Gastrocnemius medialis (tissue), 4 donors: ENCODE results near the gene RCBTB1. TPM values are rescaled to one million over a fixed set of nuclear protein-coding genes. Genes with fewer than 3 reads are reported as not detected.

ENCODE experiments used
- ATAC-seq, 2 donors: fragments of 150-250 bp; one replicate each; pipeline ENCODE4 v1.9.1; 2016
- DNase-seq, 2 donors: peaks; one replicate each; pipeline ENCODE4 v3.0.0-alpha.2; 2019
- H3K27ac ChIP-seq, 4 donors: fragments of 200-600 bp; sonication (generic); 1 replicate in 1 of 4; 2 replicates in 3 of 4; pipeline ENCODE4 v1.5.1; 2016 to 2018; ENCODE audit warnings: mild to moderate bottlenecking in 2 of 4, moderate library complexity in 1 of 4
- H3K27me3 ChIP-seq, 3 donors: fragments of 200-600 bp; sonication (generic) in 2 of 3; 1 replicate in 1 of 3; 2 replicates in 2 of 3; pipeline versions ENCODE4 v1.5.1 to v1.6.0; 2016 to 2019; ENCODE audit warnings: mild to moderate bottlenecking in 1 of 3, moderate library complexity in 1 of 3
- H3K36me3 ChIP-seq, 2 donors: fragments of 200-600 bp; sonication (generic) in 1 of 2; one replicate each; pipeline ENCODE4 v1.5.1; 2017 to 2018
- H3K4me1 ChIP-seq, 2 donors: fragments of 200-600 bp; sonication (generic) in 1 of 2; one replicate each; pipeline ENCODE4 v1.5.1; 2016 to 2017; ENCODE audit warnings: mild to moderate bottlenecking in 2 of 2
- H3K4me3 ChIP-seq, 4 donors: fragments of 200-600 bp; sonication (generic) in 3 of 4; 1 replicate in 1 of 4; 2 replicates in 3 of 4; pipeline ENCODE4 v1.5.1; 2016 to 2019; ENCODE audit warnings: mild to moderate bottlenecking in 2 of 4
- H3K9me3 ChIP-seq, 3 donors: fragments of 200-600 bp; sonication (generic) in 2 of 3; 1 replicate in 1 of 3; 2 replicates in 2 of 3; pipeline ENCODE4 v1.5.1; 2016 to 2019
- CTCF ChIP-seq, 5 experiments: fragments of 450-650 bp in 3 of 5; fragments of 200-600 bp in 2 of 5; sonication (generic) in 2 of 5; IDR thresholded peaks in 4 of 5; conservative IDR thresholded peaks in 1 of 5; 1 replicate in 4 of 5; 2 replicates in 1 of 5; pipeline ENCODE4 v1.5.1; 2016 to 2019; ENCODE audit warnings: antibody characterized with exemption in 5 of 5, mild to moderate bottlenecking in 3 of 5, moderate library complexity in 3 of 5
- POLR2A ChIP-seq, 2 donors: fragments of 450-650 bp; IDR thresholded peaks; one replicate each; pipeline ENCODE4 v1.6.1; 2017; ENCODE audit warnings: antibody characterized with exemption in 2 of 2, mild to moderate bottlenecking in 2 of 2, moderate library complexity in 2 of 2
- in situ Hi-C, 4 donors: fragments of 200-750 bp; cut with MboI; loops; one replicate each; pipeline versions ENCODE4 v1.15.0 to v1.8.0; 2017; ENCODE audit warnings: low sequenced_read_pairs in 4 of 4
- intact Hi-C: fragments of 100-400 bp; cut with DNase I; formaldehyde crosslinking; loops from one replicate; pipeline ENCODE4 v1.15.1; 2023; ENCODE audit warnings: low total_unique reads
- total RNA-seq, 4 donors: library from RNA; depleted of rRNA; stranded (reverse); fragments of >200 nt; gene quantifications; one replicate each; pipeline versions ENCODE4 v1.1.0 to v1.2.3, GENCODE V29; 2016

RCBTB1 gene
- total RNA-seq, 4 donors from 2014 or later, result 5.3 to 14.4 (median 5.7) TPM

GRCh38 chr13:49543656-49544055 lies 41.7 kb downstream of the RCBTB1 start:
- in situ Hi-C loops, result no loop called here
- H3K36me3 ChIP-seq, result peaks cover 0 to 73% of the 10 kb centered on the region in 2 donors
- no peak overlapping the region for H3K4me3 ChIP-seq
- H3K27ac ChIP-seq, result no peak overlapping the region
- H3K27me3 ChIP-seq, result no peaks in the 10 kb centered on the region
- H3K4me1 ChIP-seq, result no peaks in the 10 kb centered on the region
- no peak for DNase-seq
- intact Hi-C loops, result no loop called here
- no peaks in the 10 kb centered on the region for H3K9me3 ChIP-seq
- TF ChIP-seq POLR2A (IDR thresholded peaks at IDR 0.05) (no peak), CTCF (IDR thresholded peaks at IDR 0.05 in 4 of 5, conservative IDR thresholded peaks at IDR 0.05 in 1 of 5) (no peak)
- no peak for ATAC-seq

- Histone ChIP-seq H3K4me1 (no peaks in the 10 kb centered on the region), H3K36me3 (peaks cover 0 to 44% of the 10 kb centered on the region in 2 donors), H3K27me3 (no peaks in the 10 kb centered on the region), H3K27ac (peak overlapping the region in 3 of 4 donors; percentile 7 to 49 (median 33)), H3K4me3 (peak overlapping the region in 1 of 4 donors; percentile 15), H3K9me3 (no peaks in the 10 kb centered on the region)
- DNase-seq (no peak), ATAC-seq (no peak)
- TF ChIP-seq CTCF (IDR thresholded peaks at IDR 0.05 in 4 of 5, conservative IDR thresholded peaks at IDR 0.05 in 1 of 5) (no peak), POLR2A (IDR thresholded peaks at IDR 0.05) (no peak)
- intact Hi-C loops, result no loop called here
- in situ Hi-C loops, result no loop called here
These were observed 44.8 kb downstream of the RCBTB1 start for GRCh38 chr13:49540552-49540951.

GRCh38 chr13:49539746-49540145 lies 45.6 kb downstream of the RCBTB1 start:
- intact Hi-C loops (no loop called here), in situ Hi-C loops (no loop called here)
- Histone ChIP-seq H3K36me3 (peaks cover 0 to 36% of the 10 kb centered on the region in 2 donors), H3K4me1 (no peaks in the 10 kb centered on the region), H3K27ac (no peak overlapping the region), H3K4me3 (no peak overlapping the region), H3K27me3 (no peaks in the 10 kb centered on the region), H3K9me3 (no peaks in the 10 kb centered on the region)
- ATAC-seq (no peak), DNase-seq (no peak)
- no peak for TF ChIP-seq POLR2A (IDR thresholded peaks at IDR 0.05)
- TF ChIP-seq CTCF (IDR thresholded peaks at IDR 0.05 in 4 of 5, conservative IDR thresholded peaks at IDR 0.05 in 1 of 5), result no peak

GRCh38 chr13:49539313-49539712 lies 46.0 kb downstream of the RCBTB1 start:
- DNase-seq (no peak), ATAC-seq (no peak)
- no peaks in the 10 kb centered on the region for H3K9me3 ChIP-seq
- no peaks in the 10 kb centered on the region for H3K27me3 ChIP-seq
- TF ChIP-seq POLR2A (IDR thresholded peaks at IDR 0.05) (no peak), CTCF (IDR thresholded peaks at IDR 0.05 in 4 of 5, conservative IDR thresholded peaks at IDR 0.05 in 1 of 5) (no peak)
- intact Hi-C loops, result no loop called here
- no peak overlapping the region for H3K27ac ChIP-seq
- H3K36me3 ChIP-seq, result peaks cover 0 to 31% of the 10 kb centered on the region in 2 donors
- in situ Hi-C loops, result no loop called here
- H3K4me1 ChIP-seq, result no peaks in the 10 kb centered on the region
- no peak overlapping the region for H3K4me3 ChIP-seq

GRCh38 chr13:49538404-49538803 lies 47.0 kb downstream of the RCBTB1 start:
- ATAC-seq, result no peak
- in situ Hi-C loops, result no loop called here
- H3K4me3 ChIP-seq, result no peak overlapping the region
- H3K36me3 ChIP-seq, result peaks cover 0 to 23% of the 10 kb centered on the region in 2 donors
- intact Hi-C loops, result no loop called here
- no peaks in the 10 kb centered on the region for H3K4me1 ChIP-seq
- no peak overlapping the region for H3K27ac ChIP-seq
- TF ChIP-seq POLR2A (IDR thresholded peaks at IDR 0.05), result no peak
- no peak for TF ChIP-seq CTCF (IDR thresholded peaks at IDR 0.05 in 4 of 5, conservative IDR thresholded peaks at IDR 0.05 in 1 of 5)
- no peaks in the 10 kb centered on the region for H3K9me3 ChIP-seq
- no peak for DNase-seq
- H3K27me3 ChIP-seq, result no peaks in the 10 kb centered on the region
